Measurements from ENCODE around the gene ARL15. TPM values are rescaled to one million over a fixed set of nuclear protein-coding genes. Genes with fewer than 3 reads are reported as not detected.

Gene ARL15
- total and polyA plus RNA-seq, 4 donors = 5.0 to 24.8 (median 13.3) TPM

DNA sequence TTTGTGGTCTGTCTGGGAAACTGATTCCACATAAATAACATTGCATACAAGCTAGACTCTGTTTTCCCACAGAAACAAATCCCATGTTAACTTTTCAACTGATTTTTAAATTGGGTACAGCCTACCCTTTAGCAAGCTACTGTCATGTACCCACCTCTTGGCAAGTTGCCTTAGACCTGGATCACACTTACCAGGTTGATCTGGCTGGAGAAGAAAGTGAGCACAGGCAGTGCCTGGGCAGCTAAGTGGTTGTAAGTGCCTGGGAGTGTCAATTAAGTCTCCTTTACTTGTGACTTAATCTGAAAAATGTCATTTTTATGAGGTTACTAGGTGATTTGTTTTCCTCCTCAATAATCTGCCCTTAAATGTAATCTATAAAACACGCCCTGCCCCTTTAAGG, 336.4 kb downstream of the ARL15 start:
- peaks cover 0 to 4% (median 0%) of the 10 kb centered on the region in 4 donors for H3K4me1 ChIP-seq (ENCODE audit: control insufficient read depth in 4 of 4, insufficient read depth in 4 of 4, low read length in 3 of 4)
- DNase-seq (ENCODE audit: low spot score) = no peak
- H3K9me3 ChIP-seq (ENCODE audit: control insufficient read depth in 4 of 4, low read length in 3 of 4) = no peaks in the 10 kb centered on the region
- no peak overlapping the region for H3K4me3 ChIP-seq (ENCODE audit: low read depth in 1 of 3, low read length in 3 of 3)
- no peak overlapping the region for H3K9ac ChIP-seq (ENCODE audit: low read depth in 1 of 2, low read length in 2 of 2)
- 97% methylated on average over 1 of the region's 1 CpG for WGBS
- no peak for TF ChIP-seq EGR1 (IDR thresholded peaks at IDR 0.05; ENCODE audit: low read depth in 2 of 2)
- no peak for TF ChIP-seq GABPA (IDR thresholded peaks at IDR 0.05 in 1 of 2, conservative IDR thresholded peaks at IDR 0.05 in 1 of 2)
- TF ChIP-seq FOXA2 (IDR thresholded peaks at IDR 0.05) = no peak
- TF ChIP-seq, protein P1, sequence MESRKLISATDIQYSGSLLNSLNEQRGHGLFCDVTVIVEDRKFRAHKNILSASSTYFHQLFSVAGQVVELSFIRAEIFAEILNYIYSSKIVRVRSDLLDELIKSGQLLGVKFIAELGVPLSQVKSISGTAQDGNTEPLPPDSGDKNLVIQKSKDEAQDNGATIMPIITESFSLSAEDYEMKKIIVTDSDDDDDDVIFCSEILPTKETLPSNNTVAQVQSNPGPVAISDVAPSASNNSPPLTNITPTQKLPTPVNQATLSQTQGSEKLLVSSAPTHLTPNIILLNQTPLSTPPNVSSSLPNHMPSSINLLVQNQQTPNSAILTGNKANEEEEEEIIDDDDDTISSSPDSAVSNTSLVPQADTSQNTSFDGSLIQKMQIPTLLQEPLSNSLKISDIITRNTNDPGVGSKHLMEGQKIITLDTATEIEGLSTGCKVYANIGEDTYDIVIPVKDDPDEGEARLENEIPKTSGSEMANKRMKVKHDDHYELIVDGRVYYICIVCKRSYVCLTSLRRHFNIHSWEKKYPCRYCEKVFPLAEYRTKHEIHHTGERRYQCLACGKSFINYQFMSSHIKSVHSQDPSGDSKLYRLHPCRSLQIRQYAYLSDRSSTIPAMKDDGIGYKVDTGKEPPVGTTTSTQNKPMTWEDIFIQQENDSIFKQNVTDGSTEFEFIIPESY (IDR thresholded peaks at IDR 0.05) = no peak
- no peak for TF ChIP-seq HNF4A (conservative IDR thresholded peaks at IDR 0.05)
- no peak for TF ChIP-seq SP1 (IDR thresholded peaks at IDR 0.05)
- no peak for TF ChIP-seq RAD21 (IDR thresholded peaks at IDR 0.05)
- no peak for TF ChIP-seq CTCF (IDR thresholded peaks at IDR 0.05; ENCODE audit: low read depth, low read length, missing input control)
- H3K36me3 ChIP-seq (ENCODE audit: control insufficient read depth in 4 of 4, insufficient read depth in 3 of 4, low read depth in 1 of 4, low read length in 3 of 4) = peaks cover 0 to 2% (median 0%) of the 10 kb centered on the region in 4 donors
- H3K27me3 ChIP-seq (ENCODE audit: control insufficient read depth in 4 of 4, insufficient read depth in 4 of 4, low read length in 3 of 4) = no peaks in the 10 kb centered on the region
- no peak overlapping the region for H3K27ac ChIP-seq (ENCODE audit: low read depth in 1 of 2, low read length in 2 of 2)

- no peak for DNase-seq (ENCODE audit: low spot score)
- H3K9ac ChIP-seq (ENCODE audit: low read depth in 1 of 2, low read length in 2 of 2) = peak overlapping the region in 1 of 2 donors; percentile 24
- no peak overlapping the region for H3K27ac ChIP-seq (ENCODE audit: low read depth in 1 of 2, low read length in 2 of 2)
- no peak overlapping the region for H3K4me3 ChIP-seq (ENCODE audit: low read depth in 1 of 3, low read length in 3 of 3)
- H3K4me1 ChIP-seq (ENCODE audit: control insufficient read depth in 4 of 4, insufficient read depth in 4 of 4, low read length in 3 of 4) = peaks cover 0 to 4% (median 0%) of the 10 kb centered on the region in 4 donors
- TF ChIP-seq TAF1 (conservative IDR thresholded peaks at IDR 0.05) = no peak
- TF ChIP-seq HNF4A (conservative IDR thresholded peaks at IDR 0.05) = peak in 1 of 2 donors; percentile 20
- TF ChIP-seq NR2F2 (IDR thresholded peaks at IDR 0.05) = no peak
- no peaks in the 10 kb centered on the region for H3K9me3 ChIP-seq (ENCODE audit: control insufficient read depth in 4 of 4, low read length in 3 of 4)
- 72% methylated on average over 4 of the region's 4 CpGs for WGBS
- H3K27me3 ChIP-seq (ENCODE audit: control insufficient read depth in 4 of 4, insufficient read depth in 4 of 4, low read length in 3 of 4) = no peaks in the 10 kb centered on the region
- H3K36me3 ChIP-seq (ENCODE audit: control insufficient read depth in 4 of 4, insufficient read depth in 3 of 4, low read depth in 1 of 4, low read length in 3 of 4) = peaks cover 0 to 2% (median 0%) of the 10 kb centered on the region in 4 donors
Measured at GRCh38 chr5:53972314-53972713, 338.1 kb downstream of the ARL15 start.

DNA sequence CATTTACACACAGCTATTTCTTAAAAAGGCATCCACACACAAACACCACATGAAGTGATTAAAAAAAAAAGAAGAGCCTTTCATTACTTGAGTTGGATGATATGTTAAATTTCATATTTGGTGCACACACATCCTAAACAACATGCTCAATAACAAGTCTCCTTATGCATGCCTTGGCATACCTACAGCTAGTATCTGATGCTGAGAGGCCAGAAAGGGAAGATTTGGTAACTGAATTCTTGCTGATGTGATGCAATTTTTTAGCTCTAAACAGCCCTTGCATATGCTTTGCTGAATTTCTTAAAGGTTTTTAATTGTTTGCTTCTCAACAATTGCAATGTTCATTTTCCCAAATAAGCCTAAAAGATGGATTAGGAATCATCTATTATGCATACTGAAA, 338.8 kb downstream of the ARL15 start:
- no peak for TF ChIP-seq TAF1 (conservative IDR thresholded peaks at IDR 0.05)
- no peak for TF ChIP-seq SP1 (IDR thresholded peaks at IDR 0.05)
- TF ChIP-seq FOXA2 (IDR thresholded peaks at IDR 0.05) = no peak
- no peak for TF ChIP-seq FOXA1 (IDR thresholded peaks at IDR 0.05)
- no peak for TF ChIP-seq MAX (IDR thresholded peaks at IDR 0.05)
- TF ChIP-seq RAD21 (IDR thresholded peaks at IDR 0.05) = no peak
- TF ChIP-seq GABPA (IDR thresholded peaks at IDR 0.05 in 1 of 2, conservative IDR thresholded peaks at IDR 0.05 in 1 of 2) = no peak
- TF ChIP-seq EGR1 (IDR thresholded peaks at IDR 0.05; ENCODE audit: low read depth in 2 of 2) = no peak
- TF ChIP-seq, protein P1 (IDR thresholded peaks at IDR 0.05) = no peak
- TF ChIP-seq RXRA (IDR thresholded peaks at IDR 0.05) = no peak
- TF ChIP-seq ATF3 (IDR thresholded peaks at IDR 0.05) = no peak
- TF ChIP-seq CTCF (IDR thresholded peaks at IDR 0.05; ENCODE audit: low read depth, low read length, missing input control) = no peak
- no peak for DNase-seq (ENCODE audit: low spot score)
- H3K9ac ChIP-seq (ENCODE audit: low read depth in 1 of 2, low read length in 2 of 2) = no peak overlapping the region
- no peak overlapping the region for H3K4me3 ChIP-seq (ENCODE audit: low read depth in 1 of 3, low read length in 3 of 3)
- H3K4me1 ChIP-seq (ENCODE audit: control insufficient read depth in 4 of 4, insufficient read depth in 4 of 4, low read length in 3 of 4) = peaks cover 0 to 4% (median 0%) of the 10 kb centered on the region in 4 donors
- H3K27me3 ChIP-seq (ENCODE audit: control insufficient read depth in 4 of 4, insufficient read depth in 4 of 4, low read length in 3 of 4) = no peaks in the 10 kb centered on the region
- H3K27ac ChIP-seq (ENCODE audit: low read depth in 1 of 2, low read length in 2 of 2) = no peak overlapping the region
- H3K36me3 ChIP-seq (ENCODE audit: control insufficient read depth in 4 of 4, insufficient read depth in 3 of 4, low read depth in 1 of 4, low read length in 3 of 4) = peaks cover 0 to 2% (median 0%) of the 10 kb centered on the region in 4 donors
- no peaks in the 10 kb centered on the region for H3K9me3 ChIP-seq (ENCODE audit: control insufficient read depth in 4 of 4, low read length in 3 of 4)

Measured in liver (tissue), 9 donors.